ENCODE measurements around the gene MED27. TPM values are rescaled to one million over a fixed set of nuclear protein-coding genes. Genes with fewer than 3 reads are reported as not detected.

Gene MED27
- polyA plus RNA-seq, 3 donors, result 23.4 to 24.5 (median 23.6) TPM

DNA sequence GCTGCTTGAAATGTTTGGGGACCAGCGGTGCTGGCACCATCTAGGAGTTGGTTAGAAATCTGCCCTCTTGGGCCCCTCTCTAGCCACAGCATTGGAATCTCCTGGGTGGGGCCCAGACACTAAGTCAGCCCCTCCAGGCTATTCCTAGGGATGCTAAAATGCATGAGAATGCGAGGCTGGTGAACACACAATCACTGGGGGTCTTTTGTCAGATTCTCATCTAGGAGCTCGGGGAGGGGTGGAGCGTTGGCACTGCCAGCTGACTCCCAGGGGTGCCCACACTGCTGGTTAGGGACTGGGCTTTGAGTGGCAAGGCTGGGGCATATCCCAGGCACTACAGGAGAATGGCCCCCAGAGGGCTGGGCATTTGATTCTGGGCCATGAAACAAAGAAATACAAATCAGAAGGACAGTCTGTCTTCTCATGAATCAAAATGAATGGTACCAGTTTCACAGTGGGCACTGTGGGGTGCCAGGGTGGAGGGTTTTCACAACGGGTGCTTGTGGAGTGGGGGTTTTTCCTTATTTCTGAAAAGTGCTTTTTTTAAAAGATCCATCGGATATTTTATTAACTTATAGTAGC lies 212.0 kb downstream of the MED27 start:
- no peak for DNase-seq (ENCODE audit: low read depth in 3 of 3, low spot score in 2 of 3)

DNA sequence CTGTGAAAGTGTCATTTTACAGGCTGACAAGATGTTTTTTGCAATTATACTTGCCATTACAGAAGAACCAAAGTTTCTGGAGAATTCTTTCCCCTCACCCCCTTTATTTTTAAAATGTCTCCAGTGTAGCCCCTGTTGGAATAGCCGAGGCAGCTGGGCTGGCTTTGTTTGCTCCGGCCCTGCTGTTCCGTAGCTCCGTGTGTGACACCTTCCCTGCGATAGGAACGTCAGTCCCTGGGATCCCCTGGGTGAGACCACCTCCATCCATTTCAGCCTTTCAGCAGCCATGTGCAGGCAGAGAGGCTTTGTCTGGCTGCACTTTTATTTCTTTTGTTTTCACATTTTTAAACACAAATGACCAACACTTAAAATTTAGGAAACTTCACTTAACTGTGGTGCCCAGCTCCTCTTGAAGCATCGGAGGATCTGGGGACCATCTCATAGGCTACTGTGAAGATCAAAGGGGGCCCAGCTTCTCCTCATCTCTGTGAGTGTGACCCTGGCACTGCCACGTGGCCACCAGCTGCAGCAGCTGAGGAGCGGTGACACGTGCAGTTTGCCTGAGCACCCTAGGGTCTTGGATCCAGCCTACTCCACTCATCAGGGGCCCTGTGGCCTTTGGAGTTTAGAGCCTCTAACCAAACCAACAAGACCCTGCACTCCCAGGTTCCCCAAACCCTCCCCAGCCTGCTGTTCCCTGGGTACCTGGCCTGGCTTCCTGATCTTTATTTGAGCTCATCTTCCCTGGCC lies 214.0 kb downstream of the MED27 start:
- no peak for DNase-seq (ENCODE audit: low read depth in 3 of 3, low spot score in 2 of 3)

- DNase-seq (ENCODE audit: low read depth in 3 of 3, low spot score in 2 of 3), result no peak
These were observed 215.1 kb downstream of the MED27 start for GRCh38 chr9:131864531-131864930.

DNA sequence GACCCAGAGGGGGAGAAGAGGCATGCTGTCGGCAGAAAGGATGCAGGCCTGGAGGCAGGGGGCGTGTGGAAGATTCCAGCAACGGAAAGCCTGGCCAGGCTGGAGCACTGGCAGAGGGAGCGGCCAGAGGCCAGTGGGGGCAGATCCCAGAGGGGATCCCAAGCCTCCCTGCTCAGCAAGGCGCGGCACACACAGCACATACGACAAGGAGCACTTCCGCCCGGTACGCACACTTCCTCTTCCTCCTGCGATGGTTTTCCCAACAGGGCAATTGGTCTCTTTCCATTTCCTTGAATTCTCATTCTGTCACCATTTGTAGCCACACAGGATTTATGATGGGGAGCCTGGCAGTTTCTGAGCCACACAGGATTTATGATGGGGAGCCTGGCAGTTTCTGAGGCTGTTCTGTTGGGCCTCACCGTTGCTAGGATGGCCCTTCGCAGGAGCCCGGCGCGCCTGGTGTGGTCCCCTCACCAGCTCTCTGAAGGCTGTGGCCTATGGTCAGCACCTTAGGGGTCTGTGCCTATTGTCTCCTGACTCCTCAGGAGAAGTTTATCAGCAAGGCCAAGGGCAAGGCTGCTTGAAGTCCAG lies 216.3 kb downstream of the MED27 start:
- no peak for DNase-seq (ENCODE audit: low read depth in 3 of 3, low spot score in 2 of 3)

DNA sequence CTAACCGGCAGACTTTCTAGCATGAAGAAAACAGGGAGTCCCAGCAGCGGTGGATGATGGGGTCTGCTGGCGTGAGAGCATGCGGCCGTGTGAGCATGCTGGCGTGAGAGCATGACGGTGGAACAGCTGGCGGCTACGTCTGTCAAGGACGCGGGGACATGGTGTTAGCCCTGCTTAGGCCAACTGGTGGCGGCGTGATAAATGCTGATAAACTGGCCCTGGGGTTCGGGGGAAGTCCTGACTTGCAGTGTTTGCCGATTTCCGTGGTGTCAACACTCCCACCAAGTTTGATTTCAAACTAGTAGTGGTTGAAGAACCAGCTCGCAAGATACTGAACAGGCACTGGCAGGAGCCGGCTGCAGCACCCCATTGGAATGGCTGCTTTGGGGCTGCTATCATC lies 217.4 kb downstream of the MED27 start:
- no peak for DNase-seq (ENCODE audit: low read depth in 3 of 3, low spot score in 2 of 3)

DNA sequence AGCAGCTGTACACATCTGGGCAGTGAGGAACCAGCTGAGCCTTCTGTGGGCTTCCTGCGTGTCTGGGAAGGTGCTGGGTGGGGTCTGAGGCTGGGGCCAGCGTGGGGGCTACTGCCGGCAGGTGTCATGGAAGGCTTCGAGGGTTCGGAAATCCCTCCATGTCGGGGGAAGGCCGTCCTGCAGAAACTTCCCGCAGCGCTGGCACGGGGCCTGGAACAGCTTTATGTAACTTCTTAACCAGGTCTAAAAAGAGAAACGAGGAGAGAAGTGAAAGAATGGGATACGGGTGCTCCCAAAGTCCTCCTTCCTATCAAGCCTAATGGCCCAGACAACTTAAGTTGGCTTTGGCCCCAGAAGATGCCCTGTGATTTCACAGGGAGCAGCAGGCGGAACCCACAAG lies 219.2 kb downstream of the MED27 start:
- DNase-seq (ENCODE audit: low read depth in 3 of 3, low spot score in 2 of 3), result no peak

DNA sequence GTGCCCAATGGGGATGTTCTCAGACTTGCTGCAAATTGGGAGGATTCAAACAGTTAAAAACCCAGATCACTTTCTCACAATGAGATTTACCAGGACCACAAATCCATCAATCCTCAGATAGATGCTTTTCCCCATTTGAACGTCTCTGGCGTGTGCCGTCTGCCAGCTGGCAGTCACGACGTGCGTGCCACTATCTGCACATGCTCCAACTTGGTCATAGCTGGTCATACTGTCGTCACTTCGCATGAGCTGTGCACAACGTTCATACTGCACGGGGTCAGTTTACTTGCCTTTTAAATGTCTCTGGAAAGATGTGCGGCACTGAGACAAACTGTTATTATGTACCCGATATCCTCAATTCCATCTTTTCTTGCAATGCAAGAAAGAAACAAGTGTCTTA lies 221.5 kb downstream of the MED27 start:
- no peak for DNase-seq (ENCODE audit: low read depth in 3 of 3, low spot score in 2 of 3)

DNA sequence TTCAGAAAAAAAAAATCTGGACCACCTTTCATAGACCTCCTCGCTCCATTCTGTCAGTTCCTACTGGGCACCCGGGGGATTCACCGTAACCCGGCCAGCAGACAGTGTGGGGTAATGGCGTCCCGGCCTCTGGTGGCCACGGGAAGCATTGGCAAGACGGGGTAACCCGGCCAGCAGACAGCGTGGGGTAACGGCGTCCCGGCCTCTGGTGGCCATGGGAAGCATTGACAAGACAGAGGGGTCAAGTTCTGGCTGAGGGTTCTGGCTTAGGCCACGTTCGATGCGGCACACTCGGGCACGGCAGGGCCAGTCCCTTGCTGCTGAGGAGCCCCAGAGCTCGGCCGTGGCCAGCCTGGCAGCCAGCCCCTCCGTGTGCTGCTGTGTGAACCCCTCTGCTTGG lies 223.6 kb downstream of the MED27 start:
- DNase-seq (ENCODE audit: low read depth in 3 of 3, low spot score in 2 of 3), result no peak

GRCh38 chr9:131854896-131855613 lies 224.6 kb downstream of the MED27 start:
- DNase-seq (ENCODE audit: low read depth in 3 of 3, low spot score in 2 of 3), result no peak

DNA sequence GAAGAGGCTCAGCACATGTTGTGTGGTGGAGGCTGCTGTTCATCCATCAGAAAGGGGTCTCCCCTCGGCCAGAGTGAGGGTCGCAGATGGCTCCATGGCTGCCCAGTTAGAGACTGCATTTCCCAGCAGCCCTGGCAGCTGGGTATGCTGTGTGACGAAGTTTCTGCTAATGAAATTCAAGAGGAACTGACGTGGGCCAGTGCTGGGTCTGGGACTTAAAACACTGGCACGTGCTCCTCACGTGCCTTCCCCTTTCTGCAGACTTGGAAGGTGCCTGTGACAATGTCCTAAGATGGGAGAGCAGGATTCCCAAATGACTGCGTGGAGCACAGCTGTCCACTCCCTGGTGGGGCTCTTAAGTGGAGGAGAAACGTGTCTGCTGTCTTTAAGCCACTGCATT lies 225.3 kb downstream of the MED27 start:
- DNase-seq (ENCODE audit: low read depth in 3 of 3, low spot score in 2 of 3), result no peak

- DNase-seq (ENCODE audit: low read depth in 3 of 3, low spot score in 2 of 3), result no peak
These were observed 226.2 kb downstream of the MED27 start for GRCh38 chr9:131853434-131853833.

- DNase-seq (ENCODE audit: low read depth in 3 of 3, low spot score in 2 of 3), result no peak
These were observed 228.3 kb downstream of the MED27 start for GRCh38 chr9:131851414-131851813.

- no peak for DNase-seq (ENCODE audit: low read depth in 3 of 3, low spot score in 2 of 3)
These were observed 230.3 kb downstream of the MED27 start for GRCh38 chr9:131849391-131849790.

- no peak for DNase-seq (ENCODE audit: low read depth in 3 of 3, low spot score in 2 of 3)
These were observed 231.0 kb downstream of the MED27 start for GRCh38 chr9:131848570-131849160.

GRCh38 chr9:131847665-131848354 lies 231.9 kb downstream of the MED27 start:
- DNase-seq (ENCODE audit: low read depth in 3 of 3, low spot score in 2 of 3), result no peak

DNA sequence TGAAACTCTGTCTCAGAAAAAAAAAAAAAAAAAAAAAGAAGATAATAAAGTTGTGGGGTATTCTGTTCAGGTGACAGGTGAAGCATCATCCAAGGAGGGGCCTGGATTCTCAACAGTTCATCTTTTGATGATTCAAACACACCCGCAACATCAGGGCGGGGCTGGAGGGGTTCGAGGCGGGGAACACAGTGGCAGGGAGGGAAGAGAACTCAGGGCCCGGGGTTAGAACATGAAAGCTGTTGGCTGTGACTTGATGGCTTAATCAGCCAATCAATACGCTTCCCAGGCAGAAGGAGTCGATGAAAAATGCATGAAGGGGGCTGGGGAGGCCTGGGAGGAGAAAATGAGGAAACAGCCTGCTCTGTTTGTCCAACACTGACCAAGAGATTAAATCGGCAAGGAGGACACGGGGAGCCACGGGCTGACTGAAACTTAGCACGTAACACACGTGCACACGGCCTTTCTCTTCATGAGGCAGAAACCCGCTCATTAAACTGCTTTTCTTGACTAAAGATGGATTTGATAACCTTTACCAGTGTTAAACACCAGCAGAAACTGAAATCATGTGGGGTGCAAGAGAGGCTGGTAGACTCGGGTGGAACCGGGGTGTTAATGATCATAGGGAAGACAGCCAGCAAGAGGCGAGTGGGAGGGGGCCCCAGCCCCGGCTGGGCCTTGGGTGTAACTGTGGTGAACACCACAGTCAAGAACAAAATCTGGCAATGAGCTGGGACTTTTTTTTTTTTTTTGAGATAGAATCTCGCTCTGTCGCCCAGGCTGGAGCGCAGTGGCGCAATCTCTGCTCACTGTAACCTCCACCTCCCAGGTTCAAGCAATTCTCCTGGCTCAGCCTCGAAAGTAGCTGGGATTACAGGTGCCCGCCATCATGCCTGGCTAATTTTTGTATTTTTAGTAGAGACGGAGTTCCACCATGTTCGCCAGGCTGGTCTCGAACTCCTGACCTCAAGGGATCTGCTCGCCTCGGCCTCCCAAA lies 234.1 kb downstream of the MED27 start:
- DNase-seq (ENCODE audit: low read depth in 3 of 3, low spot score in 2 of 3), result no peak

GRCh38 chr9:131844745-131845118 lies 234.9 kb downstream of the MED27 start:
- DNase-seq (ENCODE audit: low read depth in 3 of 3, low spot score in 2 of 3), result no peak

- no peak for DNase-seq (ENCODE audit: low read depth in 3 of 3, low spot score in 2 of 3)
These were observed 235.5 kb downstream of the MED27 start for GRCh38 chr9:131843989-131844744.

Data from right renal cortex interstitium (tissue), 3 donors.